Pancreas (tissue), 10 donors: ENCODE results near the gene MTHFSD. TPM values are rescaled to one million over a fixed set of nuclear protein-coding genes. Genes with fewer than 3 reads are reported as not detected.

Experiments used
- ATAC-seq, 4 donors: fragments of 200-7000 bp; cut with Tn5 transposase; one replicate each; pipeline versions ENCODE4 v1.8.0 to v1.9.1; 2020; ENCODE audit warnings: mild to moderate bottlenecking in 4 of 4, moderate library complexity in 4 of 4
- DNase-seq, 6 donors: peaks; one replicate each; pipeline ENCODE4 v3.0.0-alpha.2; 2020
- FAIRE-seq: peaks from 2 replicates; lab custom pipeline; 2012; peaks lifted over from hg19 to GRCh38; lab: Jason Lieb, UNC
- H3K27ac ChIP-seq, 4 donors: fragments of 200-600 bp; sonication (generic); 1 replicate in 3 of 4; 2 replicates in 1 of 4; pipeline versions ENCODE4 v1.5.0 to v1.8.0; 2020
- H3K27me3 ChIP-seq, 4 donors: fragments of 200-600 bp; one replicate each; pipeline ENCODE4 v1.8.0; 2021
- H3K36me3 ChIP-seq, 3 donors: fragments of 200-600 bp; sonication (generic) in 1 of 3; one replicate each; pipeline versions ENCODE4 v1.5.0 to v1.8.0; 2020 to 2021
- H3K4me1 ChIP-seq, 3 donors: fragments of 200-600 bp; one replicate each; pipeline ENCODE4 v1.8.0; 2021
- H3K4me3 ChIP-seq, 4 donors: fragments of 200-600 bp; sonication (generic) in 2 of 4; one replicate each; pipeline versions ENCODE4 v1.5.0 to v1.8.0; 2020 to 2021
- H3K9me3 ChIP-seq, 4 donors: fragments of 200-600 bp; one replicate each; pipeline ENCODE4 v1.8.0; 2021
- WGBS, 2 donors: extraction: QIAGEN DNeasy Blood & Tissue Kit; methylation state at CpG; one replicate each; pipeline ENCODE4 v1.1.7; 2013; 5-methylcytosine and 5-hydroxymethylcytosine counted together
- intact Hi-C, 3 donors: fragments of 100-400 bp; cut with DNase I; formaldehyde crosslinking; loops; one replicate each; pipeline versions ENCODE4 v1.11.1 to v1.14.2; 2022
- polyA plus RNA-seq, 2 donors: library from polyadenylated mRNA; stranded (reverse); fragments of 200-250 nt; gene quantifications; one replicate each; pipeline ENCODE4 v1.2.3, GENCODE V29; 2013
- total RNA-seq, 6 donors: library from RNA; stranded (reverse); fragmentation: NEBNext Ultra II Directional in 4 of 6; extraction: Animal tissue kit (Norgen Biotek cat#: 25700) in 4 of 6; gene quantifications; one replicate each; pipeline versions ENCODE4 v1.2.1 to v1.2.4, GENCODE V29; 2021 to 2023
- TF ChIP-seq, protein P1 (sequence below), 4 donors: fragments of 200-600 bp; sonication (generic) in 3 of 4; IDR thresholded peaks; one replicate each; pipeline versions ENCODE4 v1.5.0 to v1.8.0; 2021; ENCODE audit warnings: antibody characterized with exemption in 4 of 4
- donor health status: healthy with polysubstance abuse.
- donor health status: DM: no; HTN: no; CAD: no; lungs with moderate emphysema.
- donor health status: DM: no; HTN: no; CAD: no.
- donor health status: control.
- donor health status: control.
- donor health status: Bipolar disorder and iron deficiency.
- donor health status: DM: yes; HTN: yes; CAD: no.
- donor health status: DM: no; HTN: no; CAD: no.
- donor health status: DM: no; HTN: no; CAD: no.
- donor health status: DM: yes; HTN: yes; CAD: no.

MTHFSD gene
- total and polyA plus RNA-seq, 8 donors: 7.3 to 17.6 (median 10.4) TPM

DNA sequence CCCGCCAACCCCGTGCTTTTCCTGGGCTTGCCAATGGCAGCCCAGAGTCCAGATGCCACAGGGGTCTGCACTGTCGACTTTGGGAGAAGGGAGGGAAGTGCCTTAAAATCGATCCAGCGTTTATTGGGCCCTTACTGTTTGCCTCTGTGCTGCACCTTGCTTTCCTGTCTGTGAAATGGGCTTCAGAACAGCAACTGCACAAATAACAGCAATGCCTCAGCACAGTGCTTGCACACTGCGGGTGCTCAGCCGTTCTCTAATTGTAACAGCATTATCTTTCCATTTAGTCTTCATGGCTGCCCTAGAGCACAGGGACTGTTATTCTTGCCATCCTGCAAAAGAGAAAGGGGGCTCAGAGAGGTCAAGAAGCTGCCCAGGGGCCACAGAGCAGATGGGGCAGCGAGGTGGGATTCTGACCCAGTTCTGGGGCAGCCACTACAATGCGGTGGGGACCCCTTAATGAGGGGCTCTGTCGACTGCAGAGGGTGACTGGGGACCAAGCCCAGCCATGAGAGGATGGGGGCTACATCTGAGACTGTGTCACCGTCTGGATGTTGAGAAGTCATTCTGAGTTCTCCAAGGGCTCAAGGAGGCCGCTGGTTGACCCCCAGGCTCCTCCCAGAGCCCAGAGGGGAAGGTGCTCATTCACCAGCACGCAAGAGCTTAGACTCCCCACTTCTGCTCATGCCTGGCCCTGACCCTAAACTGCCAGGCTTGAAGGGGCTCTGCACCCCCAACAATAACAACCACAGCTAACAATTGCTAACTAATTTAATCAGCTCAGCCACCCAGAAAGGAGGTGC lies 54.1 kb downstream of the MTHFSD start:
- TF ChIP-seq, protein P1, sequence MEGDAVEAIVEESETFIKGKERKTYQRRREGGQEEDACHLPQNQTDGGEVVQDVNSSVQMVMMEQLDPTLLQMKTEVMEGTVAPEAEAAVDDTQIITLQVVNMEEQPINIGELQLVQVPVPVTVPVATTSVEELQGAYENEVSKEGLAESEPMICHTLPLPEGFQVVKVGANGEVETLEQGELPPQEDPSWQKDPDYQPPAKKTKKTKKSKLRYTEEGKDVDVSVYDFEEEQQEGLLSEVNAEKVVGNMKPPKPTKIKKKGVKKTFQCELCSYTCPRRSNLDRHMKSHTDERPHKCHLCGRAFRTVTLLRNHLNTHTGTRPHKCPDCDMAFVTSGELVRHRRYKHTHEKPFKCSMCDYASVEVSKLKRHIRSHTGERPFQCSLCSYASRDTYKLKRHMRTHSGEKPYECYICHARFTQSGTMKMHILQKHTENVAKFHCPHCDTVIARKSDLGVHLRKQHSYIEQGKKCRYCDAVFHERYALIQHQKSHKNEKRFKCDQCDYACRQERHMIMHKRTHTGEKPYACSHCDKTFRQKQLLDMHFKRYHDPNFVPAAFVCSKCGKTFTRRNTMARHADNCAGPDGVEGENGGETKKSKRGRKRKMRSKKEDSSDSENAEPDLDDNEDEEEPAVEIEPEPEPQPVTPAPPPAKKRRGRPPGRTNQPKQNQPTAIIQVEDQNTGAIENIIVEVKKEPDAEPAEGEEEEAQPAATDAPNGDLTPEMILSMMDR (IDR thresholded peaks at IDR 0.05): no peak
- no peaks in the 10 kb centered on the region for H3K9me3 ChIP-seq
- H3K4me3 ChIP-seq: no peak overlapping the region
- no peak for ATAC-seq
- peaks cover 0 to 63% (median 12%) of the 10 kb centered on the region in 4 donors for H3K27me3 ChIP-seq
- intact Hi-C loops: no loop called here
- no peak overlapping the region for H3K27ac ChIP-seq
- no peaks in the 10 kb centered on the region for H3K36me3 ChIP-seq
- 7 to 10% methylated on average over 13 of the region's 13 CpGs for WGBS, 2 donors
- no peak for FAIRE-seq
- no peaks in the 10 kb centered on the region for H3K4me1 ChIP-seq
- DNase-seq: no peak

DNA sequence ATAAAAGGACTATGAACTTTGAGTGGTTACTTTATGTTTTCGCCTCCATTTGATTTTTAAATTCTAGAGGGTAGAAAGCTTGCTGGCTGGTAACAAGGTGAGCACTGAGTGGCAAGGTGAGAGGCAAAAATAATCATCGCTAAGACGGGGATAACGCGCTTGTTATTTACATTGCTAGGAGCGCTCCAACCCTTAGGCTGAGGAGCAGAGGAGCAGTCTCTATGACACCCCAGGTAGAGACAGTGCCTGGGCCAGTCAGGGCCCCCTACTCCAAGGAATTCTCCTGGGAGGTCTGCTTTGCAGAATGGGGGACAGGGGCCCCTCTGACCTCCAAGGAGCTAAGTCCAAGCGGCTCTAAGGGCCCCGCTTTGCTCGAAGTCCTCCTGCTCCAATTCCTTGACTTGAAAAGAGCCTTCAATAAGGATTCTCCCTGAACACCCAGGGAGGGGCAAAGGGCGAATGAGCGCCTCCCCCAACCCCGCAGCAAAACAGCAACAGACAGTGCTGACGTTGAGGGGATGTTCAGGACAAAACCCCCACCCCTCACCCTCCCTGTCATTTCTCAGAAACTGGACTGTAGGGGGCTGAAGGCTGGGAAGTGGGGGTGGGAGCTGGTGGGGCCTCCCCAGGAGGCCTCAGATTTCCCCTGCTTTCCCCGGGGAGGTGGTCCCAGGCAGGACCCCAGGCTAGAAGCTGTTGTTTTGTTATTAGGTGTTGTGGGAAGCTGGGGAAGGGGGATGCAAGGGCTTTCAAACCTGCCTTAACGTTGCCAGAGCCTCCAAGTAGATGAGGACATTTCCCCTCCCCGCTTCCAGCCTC lies 54.9 kb downstream of the MTHFSD start:
- no peak for DNase-seq
- Histone ChIP-seq H3K36me3 (no peaks in the 10 kb centered on the region), H3K4me1 (no peaks in the 10 kb centered on the region), H3K27ac (no peak overlapping the region), H3K9me3 (no peaks in the 10 kb centered on the region), H3K27me3 (peaks cover 0 to 70% (median 12%) of the 10 kb centered on the region in 4 donors), H3K4me3 (no peak overlapping the region)
- TF ChIP-seq, protein P1 (IDR thresholded peaks at IDR 0.05): no peak
- ATAC-seq: no peak
- intact Hi-C loops: no loop called here
- WGBS, 2 donors: 10 to 15% methylated on average over 16 of the region's 16 CpGs
- no peak for FAIRE-seq

DNA sequence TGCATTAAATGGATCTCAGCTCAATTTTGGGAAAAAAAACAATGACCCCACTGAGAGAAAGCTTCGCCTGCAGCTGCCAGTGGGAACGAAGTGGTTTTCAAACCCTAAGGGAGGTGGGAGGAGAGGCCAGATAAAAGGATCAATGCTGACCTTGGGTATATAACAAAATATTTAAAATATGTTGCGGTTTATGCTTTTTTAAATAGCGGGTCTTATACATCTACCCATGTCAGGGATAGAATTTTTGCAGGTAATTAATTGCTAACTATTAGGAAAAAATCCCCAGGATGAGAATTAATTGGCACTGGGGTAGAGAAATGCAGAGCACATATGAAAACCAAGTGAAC lies 55.6 kb downstream of the MTHFSD start:
- no peak overlapping the region for H3K27ac ChIP-seq
- no peak for DNase-seq
- H3K4me3 ChIP-seq: no peak overlapping the region
- no peak for FAIRE-seq
- WGBS, 2 donors: 10 to 15% methylated on average over 4 of the region's 4 CpGs
- no peaks in the 10 kb centered on the region for H3K9me3 ChIP-seq
- intact Hi-C loops: no loop called here
- no peak for ATAC-seq
- H3K36me3 ChIP-seq: no peaks in the 10 kb centered on the region
- H3K4me1 ChIP-seq: no peaks in the 10 kb centered on the region
- TF ChIP-seq, protein P1 (IDR thresholded peaks at IDR 0.05): no peak
- peaks cover 0 to 76% (median 11%) of the 10 kb centered on the region in 4 donors for H3K27me3 ChIP-seq

DNA sequence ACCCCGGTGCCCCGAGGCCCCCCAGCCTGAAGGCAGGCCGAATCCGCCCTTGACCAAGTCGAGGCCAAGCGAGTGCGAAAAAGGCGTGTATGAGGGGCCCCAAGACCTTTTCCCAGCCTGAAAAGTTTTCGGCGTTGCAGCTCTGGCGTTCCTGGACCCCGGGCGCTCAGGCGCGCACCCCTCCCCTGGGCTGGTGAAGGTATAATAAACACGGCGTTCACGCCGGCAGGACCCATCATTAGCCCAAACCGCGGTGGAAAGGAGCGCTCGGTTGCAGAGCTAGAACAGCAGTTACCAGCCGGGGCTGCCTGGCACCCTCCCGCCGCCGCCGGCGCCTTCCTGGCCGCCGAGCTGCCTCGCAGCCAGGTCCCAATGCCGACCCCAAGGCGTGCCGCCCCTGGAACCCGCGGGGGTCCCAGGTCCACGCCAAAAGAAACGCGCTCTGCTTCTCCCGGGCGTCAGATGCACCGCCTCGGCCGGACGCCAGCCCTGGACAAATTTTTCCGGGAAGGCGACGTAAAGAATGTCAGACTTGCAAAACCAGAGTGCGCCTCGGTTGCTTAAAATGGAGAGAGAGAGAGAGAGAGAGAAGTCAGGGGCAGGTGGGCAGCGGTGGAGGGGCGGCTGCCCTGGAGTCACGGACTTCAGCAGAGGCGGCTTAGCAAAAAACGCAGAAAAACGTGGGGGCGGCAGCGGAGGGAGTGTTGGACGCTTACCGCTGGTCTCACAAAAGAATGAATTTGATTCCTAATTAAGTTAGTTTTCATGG lies 56.2 kb downstream of the MTHFSD start:
- Histone ChIP-seq H3K27ac (no peak overlapping the region), H3K9me3 (no peaks in the 10 kb centered on the region), H3K4me3 (no peak overlapping the region), H3K4me1 (no peaks in the 10 kb centered on the region), H3K36me3 (no peaks in the 10 kb centered on the region), H3K27me3 (peaks cover 0 to 75% (median 9%) of the 10 kb centered on the region in 4 donors)
- TF ChIP-seq, protein P1 (IDR thresholded peaks at IDR 0.05): no peak
- FAIRE-seq (no peak), ATAC-seq (no peak), DNase-seq (no peak)
- intact Hi-C loops: no loop called here
- WGBS, 2 donors: 4 to 5% methylated on average over 54 to 61 of the region's 61 CpGs
